Astrocyte (in vitro differentiated cells and primary cell): ENCODE results near the gene RGL2. TPM values are rescaled to one million over a fixed set of nuclear protein-coding genes. Genes with fewer than 3 reads are reported as not detected.

Experiments used
- DNase-seq: peaks from one replicate; pipeline ENCODE4 v3.0.0-alpha.2; 2010; ENCODE audit warnings: low read depth
- FAIRE-seq: peaks from 2 replicates; lab custom pipeline; 2011; peaks lifted over from hg19 to GRCh38; lab: Jason Lieb, UNC
- H2AFZ ChIP-seq: 2 replicates; pipeline ENCODE4 v1.6.0; 2012; ENCODE audit warnings: low read depth, low read length, inconsistent platforms
- H3K27ac ChIP-seq: 2 replicates; pipeline ENCODE4 v1.5.1; 2011; ENCODE audit warnings: low read depth, low read length, inconsistent platforms
- H3K27me3 ChIP-seq: 2 replicates; pipeline ENCODE4 v1.6.0; 2011; ENCODE audit warnings: low read length, inconsistent platforms; ENCODE audit not compliant: insufficient read depth
- H3K36me3 ChIP-seq: 2 replicates; pipeline ENCODE4 v1.5.1; 2011; ENCODE audit warnings: low read length, inconsistent platforms; ENCODE audit not compliant: insufficient read depth
- H3K4me1 ChIP-seq: 2 replicates; pipeline ENCODE4 v1.5.1; 2011; ENCODE audit warnings: low read length, inconsistent platforms; ENCODE audit not compliant: insufficient read depth
- H3K4me2 ChIP-seq: 2 replicates; pipeline ENCODE4 v1.6.0; 2012; ENCODE audit warnings: low read length, inconsistent platforms
- H3K4me3 ChIP-seq: 2 replicates; pipeline ENCODE4 v1.5.1; 2011; ENCODE audit warnings: low read depth, mild to moderate bottlenecking, low read length, inconsistent platforms; ENCODE audit not compliant: insufficient read depth
- H3K79me2 ChIP-seq: 2 replicates; pipeline ENCODE4 v1.6.0; 2012; ENCODE audit warnings: mild to moderate bottlenecking, low read length, inconsistent platforms; ENCODE audit not compliant: insufficient read depth
- H3K9ac ChIP-seq: 2 replicates; pipeline ENCODE4 v1.6.0; 2012; ENCODE audit warnings: mild to moderate bottlenecking, low read length, inconsistent platforms
- H3K9me3 ChIP-seq: 2 replicates; pipeline ENCODE4 v1.5.1; 2012; ENCODE audit warnings: low read depth, mild to moderate bottlenecking, low read length, inconsistent platforms; ENCODE audit not compliant: insufficient read depth
- H4K20me1 ChIP-seq: 2 replicates; pipeline ENCODE4 v1.6.0; 2012; ENCODE audit warnings: low read length, inconsistent platforms; ENCODE audit not compliant: insufficient read depth
- H3K27ac Mint-ChIP-seq: one replicate; pipeline ENCODE4 v1.8.0; 2021; ENCODE audit warnings: mild to moderate bottlenecking, mixed read lengths; ENCODE audit not compliant: unreplicated experiment
- H3K27me3 Mint-ChIP-seq: one replicate; pipeline ENCODE4 v1.8.0; 2021; ENCODE audit warnings: low read depth, mixed read lengths; ENCODE audit not compliant: unreplicated experiment
- H3K36me3 Mint-ChIP-seq: one replicate; pipeline ENCODE4 v1.8.0; 2021; ENCODE audit warnings: low read depth, mixed read lengths; ENCODE audit not compliant: unreplicated experiment
- H3K4me1 Mint-ChIP-seq: one replicate; pipeline ENCODE4 v1.8.0; 2021; ENCODE audit warnings: low read depth, mixed read lengths; ENCODE audit not compliant: unreplicated experiment
- H3K4me3 Mint-ChIP-seq: one replicate; pipeline ENCODE4 v1.8.0; 2021; ENCODE audit warnings: mild to moderate bottlenecking, moderate library complexity, mixed read lengths; ENCODE audit not compliant: unreplicated experiment
- H3K9me3 Mint-ChIP-seq: one replicate; pipeline ENCODE4 v1.8.0; 2021; ENCODE audit warnings: mild to moderate bottlenecking, mixed read lengths; ENCODE audit not compliant: unreplicated experiment
- EZH2 ChIP-seq: IDR thresholded peaks from 2 replicates; pipeline ENCODE4 v1.6.1; 2012; ENCODE audit warnings: mild to moderate bottlenecking, low read length, inconsistent platforms; ENCODE audit not compliant: insufficient read depth
- total RNA-seq: library from RNA; stranded (reverse); gene quantifications from 2 replicates; pipeline ENCODE4 v1.2.1, GENCODE V29; 2021
- TF ChIP-seq, protein P1 (sequence below): IDR thresholded peaks from 2 replicates; pipeline ENCODE4 v1.5.1; 2011; ENCODE audit warnings: low read depth, mild to moderate bottlenecking, inconsistent platforms, low read length, moderate library complexity; ENCODE audit not compliant: insufficient read depth

The RGL2 gene
- total RNA-seq, 1 donor from 2014 or later = 36.5 TPM

DNA sequence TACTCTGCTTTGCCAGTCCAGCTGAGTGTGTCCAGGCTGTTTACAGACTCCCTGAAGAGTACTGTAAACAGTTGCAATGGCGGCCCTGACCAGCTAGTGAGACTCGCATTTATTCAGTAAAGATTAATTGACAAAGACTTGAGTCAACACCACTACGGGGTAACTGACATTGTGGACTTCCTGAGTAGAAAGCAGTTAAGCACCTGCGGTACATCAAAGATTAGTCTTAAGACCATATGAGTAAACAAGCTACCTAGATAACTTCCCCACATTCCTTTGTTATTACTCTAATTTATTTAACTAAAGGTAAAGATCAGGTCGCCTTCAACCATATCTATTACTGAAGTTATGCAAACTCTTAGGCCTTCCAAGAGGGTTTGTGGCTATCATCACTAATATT is 39.7 kb downstream of the RGL2 start:
- peaks cover 5% of the 10 kb centered on the region for H3K4me1 ChIP-seq
- H3K4me1 Mint-ChIP-seq = peaks cover 2% of the 10 kb centered on the region
- H3K9me3 ChIP-seq = no peaks in the 10 kb centered on the region
- TF ChIP-seq EZH2 = no peak
- TF ChIP-seq, protein P1, sequence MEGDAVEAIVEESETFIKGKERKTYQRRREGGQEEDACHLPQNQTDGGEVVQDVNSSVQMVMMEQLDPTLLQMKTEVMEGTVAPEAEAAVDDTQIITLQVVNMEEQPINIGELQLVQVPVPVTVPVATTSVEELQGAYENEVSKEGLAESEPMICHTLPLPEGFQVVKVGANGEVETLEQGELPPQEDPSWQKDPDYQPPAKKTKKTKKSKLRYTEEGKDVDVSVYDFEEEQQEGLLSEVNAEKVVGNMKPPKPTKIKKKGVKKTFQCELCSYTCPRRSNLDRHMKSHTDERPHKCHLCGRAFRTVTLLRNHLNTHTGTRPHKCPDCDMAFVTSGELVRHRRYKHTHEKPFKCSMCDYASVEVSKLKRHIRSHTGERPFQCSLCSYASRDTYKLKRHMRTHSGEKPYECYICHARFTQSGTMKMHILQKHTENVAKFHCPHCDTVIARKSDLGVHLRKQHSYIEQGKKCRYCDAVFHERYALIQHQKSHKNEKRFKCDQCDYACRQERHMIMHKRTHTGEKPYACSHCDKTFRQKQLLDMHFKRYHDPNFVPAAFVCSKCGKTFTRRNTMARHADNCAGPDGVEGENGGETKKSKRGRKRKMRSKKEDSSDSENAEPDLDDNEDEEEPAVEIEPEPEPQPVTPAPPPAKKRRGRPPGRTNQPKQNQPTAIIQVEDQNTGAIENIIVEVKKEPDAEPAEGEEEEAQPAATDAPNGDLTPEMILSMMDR = no peak
- no peak overlapping the region for H2AFZ ChIP-seq
- H3K27ac ChIP-seq = no peak overlapping the region
- H4K20me1 ChIP-seq = no peaks in the 10 kb centered on the region
- H3K4me3 ChIP-seq = no peak overlapping the region
- peaks cover 12% of the 10 kb centered on the region for H3K36me3 ChIP-seq
- no peaks in the 10 kb centered on the region for H3K79me2 ChIP-seq
- peaks cover 12% of the 10 kb centered on the region for H3K36me3 Mint-ChIP-seq
- H3K27me3 ChIP-seq = no peaks in the 10 kb centered on the region
- DNase-seq = no peak
- no peak overlapping the region for H3K27ac Mint-ChIP-seq
- no peak for FAIRE-seq
- H3K4me3 Mint-ChIP-seq = no peak overlapping the region
- H3K27me3 Mint-ChIP-seq = no peaks in the 10 kb centered on the region
- H3K4me2 ChIP-seq = no peak overlapping the region
- no peak overlapping the region for H3K9ac ChIP-seq
- H3K9me3 Mint-ChIP-seq = no peaks in the 10 kb centered on the region

DNA sequence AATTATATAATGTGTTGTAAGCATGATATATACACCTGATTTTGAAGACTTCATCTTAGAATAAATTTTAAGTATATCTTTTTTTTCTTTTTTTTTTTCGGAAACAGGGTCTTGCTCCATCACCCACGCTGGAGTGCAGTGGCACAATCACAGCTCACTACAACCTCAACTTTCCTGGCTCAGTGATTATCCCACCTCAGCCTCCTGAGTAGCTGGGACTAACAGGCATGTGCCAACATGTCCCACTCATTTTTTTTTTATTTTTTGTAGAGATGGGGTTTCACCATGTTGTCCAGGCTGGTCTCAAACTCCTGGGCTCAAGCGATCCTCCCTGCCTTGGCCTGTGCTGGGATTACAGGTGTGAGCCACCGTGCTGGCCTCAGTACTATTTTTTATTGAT is 44.2 kb downstream of the RGL2 start:
- no peak overlapping the region for H3K9ac ChIP-seq
- Mint-ChIP-seq H3K4me1 (peaks cover 26% of the 10 kb centered on the region), H3K27ac (no peak overlapping the region), H3K27me3 (no peaks in the 10 kb centered on the region), H3K4me3 (no peak overlapping the region), H3K9me3 (peaks cover 4% of the 10 kb centered on the region), H3K36me3 (peaks cover 10% of the 10 kb centered on the region)
- peaks cover 3% of the 10 kb centered on the region for H4K20me1 ChIP-seq
- FAIRE-seq = no peak
- H3K27me3 ChIP-seq = no peaks in the 10 kb centered on the region
- no peak overlapping the region for H2AFZ ChIP-seq
- no peak overlapping the region for H3K4me2 ChIP-seq
- no peaks in the 10 kb centered on the region for H3K79me2 ChIP-seq
- H3K4me3 ChIP-seq = no peak overlapping the region
- TF ChIP-seq, protein P1 = no peak
- no peak for TF ChIP-seq EZH2
- peaks cover 16% of the 10 kb centered on the region for H3K4me1 ChIP-seq
- H3K36me3 ChIP-seq = peaks cover 9% of the 10 kb centered on the region
- no peak overlapping the region for H3K27ac ChIP-seq
- no peak for DNase-seq
- no peaks in the 10 kb centered on the region for H3K9me3 ChIP-seq

DNA sequence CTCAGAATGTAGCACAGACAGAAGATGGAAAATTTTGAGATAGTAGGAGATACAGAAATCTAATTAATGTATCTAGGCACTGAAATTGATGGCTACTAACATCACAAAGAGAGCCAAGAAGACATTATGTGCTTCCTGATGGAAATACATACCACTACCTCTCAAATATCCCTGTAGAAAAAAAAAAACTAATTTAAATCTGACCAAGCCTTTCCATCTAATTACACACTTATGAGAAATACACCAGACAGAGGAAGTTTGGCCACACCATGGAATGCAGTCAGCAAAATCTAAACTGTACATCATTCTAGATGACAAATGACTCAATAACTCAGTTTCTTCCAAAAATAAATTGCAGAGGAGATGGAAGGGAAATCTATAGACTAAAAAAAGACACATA is 46.0 kb downstream of the RGL2 start:
- Mint-ChIP-seq H3K4me3 (no peak overlapping the region), H3K36me3 (peaks cover 10% of the 10 kb centered on the region), H3K27ac (no peak overlapping the region), H3K27me3 (no peaks in the 10 kb centered on the region), H3K9me3 (peaks cover 4% of the 10 kb centered on the region), H3K4me1 (peaks cover 26% of the 10 kb centered on the region)
- Histone ChIP-seq H3K27ac (no peak overlapping the region), H3K9ac (no peak overlapping the region), H3K4me2 (peak overlapping the region; percentile 0), H3K4me1 (peaks cover 31% of the 10 kb centered on the region), H3K9me3 (no peaks in the 10 kb centered on the region), H4K20me1 (peaks cover 3% of the 10 kb centered on the region), H3K27me3 (no peaks in the 10 kb centered on the region), H3K79me2 (no peaks in the 10 kb centered on the region), H3K4me3 (no peak overlapping the region), H3K36me3 (peaks cover 9% of the 10 kb centered on the region), H2AFZ (no peak overlapping the region)
- DNase-seq = peak; percentile 32
- FAIRE-seq = no peak
- TF ChIP-seq EZH2 = no peak
- TF ChIP-seq, protein P1 = no peak
